WTC11 (cell line): ENCODE measurements around the gene MTREX. TPM values are rescaled to one million over a fixed set of nuclear protein-coding genes. Genes with fewer than 3 reads are reported as not detected.

ENCODE experiments used
- ATF1 ChIP-seq: sonication (generic); formaldehyde crosslinking; IDR thresholded peaks from 2 replicates; pipeline ENCODE4 v1.8.1; 2023; ENCODE audit warnings: mild to moderate bottlenecking, moderate library complexity, missing genetic modification reagents
- JAZF1 ChIP-seq: fragments of 250-450 bp; sonication (Bioruptor Pico); IDR thresholded peaks from 2 replicates; pipeline ENCODE4 v1.9.0; 2021; ENCODE audit warnings: moderate library complexity, mild to moderate bottlenecking, inconsistent platforms
- JUN ChIP-seq: sonication (generic); formaldehyde crosslinking; IDR thresholded peaks from 2 replicates; pipeline ENCODE4 v1.8.0; 2023; ENCODE audit warnings: mild to moderate bottlenecking, missing genetic modification reagents
- PRRX2 ChIP-seq: fragments of 250-450 bp; sonication (Bioruptor Pico); IDR thresholded peaks from 2 replicates; pipeline ENCODE4 v1.8.0; 2021; ENCODE audit warnings: mild to moderate bottlenecking
- ZNF423 ChIP-seq: fragments of 250-450 bp; sonication (Bioruptor Pico); IDR thresholded peaks from 2 replicates; pipeline ENCODE4 v2.1.2; 2022; ENCODE audit warnings: mild to moderate bottlenecking, moderate library complexity
- total RNA-seq: library from RNA; stranded (reverse); gene quantifications from 3 replicates; pipeline ENCODE4 v1.2.3, GENCODE V29; 2021
- TF ChIP-seq, protein P1 (sequence below): sonication (generic); formaldehyde crosslinking; IDR thresholded peaks from 2 replicates; pipeline ENCODE4 v1.8.0; 2023; ENCODE audit warnings: missing genetic modification reagents, mild to moderate bottlenecking, borderline replicate concordance
- TF ChIP-seq, protein P2 (sequence below): sonication (generic); formaldehyde crosslinking; IDR thresholded peaks from 2 replicates; pipeline ENCODE4 v1.8.0; 2023; ENCODE audit warnings: mild to moderate bottlenecking, missing genetic modification reagents
- TF ChIP-seq, protein P3 (sequence below): sonication (generic); formaldehyde crosslinking; IDR thresholded peaks from 2 replicates; pipeline ENCODE4 v1.8.0; 2022; ENCODE audit warnings: mild to moderate bottlenecking, missing genetic modification reagents
- TF ChIP-seq, protein P4 (sequence below): sonication (generic); formaldehyde crosslinking; conservative IDR thresholded peaks from 2 replicates; pipeline ENCODE4 v1.8.1; 2022; ENCODE audit warnings: mild to moderate bottlenecking, missing genetic modification reagents
- TF ChIP-seq, protein P5 (sequence below): fragments of 250-450 bp; sonication (Bioruptor Pico); conservative IDR thresholded peaks from 2 replicates; pipeline ENCODE4 v1.9.0; 2021; ENCODE audit warnings: mild to moderate bottlenecking
- TF ChIP-seq, protein P6 (sequence below): sonication (generic); formaldehyde crosslinking; IDR thresholded peaks from 2 replicates; pipeline ENCODE4 v1.8.1; 2023; ENCODE audit warnings: mild to moderate bottlenecking, missing genetic modification reagents, borderline replicate concordance
- TF ChIP-seq, protein P7 (sequence below): sonication (generic); formaldehyde crosslinking; conservative IDR thresholded peaks from 2 replicates; pipeline ENCODE4 v1.8.1; 2023; ENCODE audit warnings: mild to moderate bottlenecking, low read depth, missing genetic modification reagents, moderate library complexity

The MTREX gene
- total RNA-seq, 1 experiment from 2014 or later: 110 TPM

DNA sequence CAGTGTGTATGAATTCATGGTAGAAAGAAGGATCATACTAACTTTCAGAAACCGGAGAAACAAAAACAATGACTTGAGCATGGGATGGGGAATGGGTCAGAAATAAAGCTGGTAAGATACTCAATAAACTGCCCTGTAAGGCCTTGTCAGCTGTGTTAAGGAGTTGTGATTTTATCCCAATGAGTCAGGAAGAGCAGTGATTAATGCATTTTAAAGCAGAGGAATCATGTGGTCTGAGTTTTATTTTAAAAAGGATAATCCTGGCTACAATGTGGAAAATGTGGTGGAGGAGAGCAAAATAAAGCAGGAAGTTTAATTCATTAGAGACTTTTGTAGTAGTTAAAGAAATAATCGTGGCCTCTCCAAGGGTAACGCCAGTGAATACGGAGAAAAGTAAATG lies 29.0 kb upstream of the MTREX start (continued):
- TF ChIP-seq, protein P1, sequence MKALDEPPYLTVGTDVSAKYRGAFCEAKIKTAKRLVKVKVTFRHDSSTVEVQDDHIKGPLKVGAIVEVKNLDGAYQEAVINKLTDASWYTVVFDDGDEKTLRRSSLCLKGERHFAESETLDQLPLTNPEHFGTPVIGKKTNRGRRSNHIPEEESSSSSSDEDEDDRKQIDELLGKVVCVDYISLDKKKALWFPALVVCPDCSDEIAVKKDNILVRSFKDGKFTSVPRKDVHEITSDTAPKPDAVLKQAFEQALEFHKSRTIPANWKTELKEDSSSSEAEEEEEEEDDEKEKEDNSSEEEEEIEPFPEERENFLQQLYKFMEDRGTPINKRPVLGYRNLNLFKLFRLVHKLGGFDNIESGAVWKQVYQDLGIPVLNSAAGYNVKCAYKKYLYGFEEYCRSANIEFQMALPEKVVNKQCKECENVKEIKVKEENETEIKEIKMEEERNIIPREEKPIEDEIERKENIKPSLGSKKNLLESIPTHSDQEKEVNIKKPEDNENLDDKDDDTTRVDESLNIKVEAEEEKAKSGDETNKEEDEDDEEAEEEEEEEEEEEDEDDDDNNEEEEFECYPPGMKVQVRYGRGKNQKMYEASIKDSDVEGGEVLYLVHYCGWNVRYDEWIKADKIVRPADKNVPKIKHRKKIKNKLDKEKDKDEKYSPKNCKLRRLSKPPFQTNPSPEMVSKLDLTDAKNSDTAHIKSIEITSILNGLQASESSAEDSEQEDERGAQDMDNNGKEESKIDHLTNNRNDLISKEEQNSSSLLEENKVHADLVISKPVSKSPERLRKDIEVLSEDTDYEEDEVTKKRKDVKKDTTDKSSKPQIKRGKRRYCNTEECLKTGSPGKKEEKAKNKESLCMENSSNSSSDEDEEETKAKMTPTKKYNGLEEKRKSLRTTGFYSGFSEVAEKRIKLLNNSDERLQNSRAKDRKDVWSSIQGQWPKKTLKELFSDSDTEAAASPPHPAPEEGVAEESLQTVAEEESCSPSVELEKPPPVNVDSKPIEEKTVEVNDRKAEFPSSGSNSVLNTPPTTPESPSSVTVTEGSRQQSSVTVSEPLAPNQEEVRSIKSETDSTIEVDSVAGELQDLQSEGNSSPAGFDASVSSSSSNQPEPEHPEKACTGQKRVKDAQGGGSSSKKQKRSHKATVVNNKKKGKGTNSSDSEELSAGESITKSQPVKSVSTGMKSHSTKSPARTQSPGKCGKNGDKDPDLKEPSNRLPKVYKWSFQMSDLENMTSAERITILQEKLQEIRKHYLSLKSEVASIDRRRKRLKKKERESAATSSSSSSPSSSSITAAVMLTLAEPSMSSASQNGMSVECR (CRISPR knock-in tag): no peak
- TF ChIP-seq, protein P2, sequence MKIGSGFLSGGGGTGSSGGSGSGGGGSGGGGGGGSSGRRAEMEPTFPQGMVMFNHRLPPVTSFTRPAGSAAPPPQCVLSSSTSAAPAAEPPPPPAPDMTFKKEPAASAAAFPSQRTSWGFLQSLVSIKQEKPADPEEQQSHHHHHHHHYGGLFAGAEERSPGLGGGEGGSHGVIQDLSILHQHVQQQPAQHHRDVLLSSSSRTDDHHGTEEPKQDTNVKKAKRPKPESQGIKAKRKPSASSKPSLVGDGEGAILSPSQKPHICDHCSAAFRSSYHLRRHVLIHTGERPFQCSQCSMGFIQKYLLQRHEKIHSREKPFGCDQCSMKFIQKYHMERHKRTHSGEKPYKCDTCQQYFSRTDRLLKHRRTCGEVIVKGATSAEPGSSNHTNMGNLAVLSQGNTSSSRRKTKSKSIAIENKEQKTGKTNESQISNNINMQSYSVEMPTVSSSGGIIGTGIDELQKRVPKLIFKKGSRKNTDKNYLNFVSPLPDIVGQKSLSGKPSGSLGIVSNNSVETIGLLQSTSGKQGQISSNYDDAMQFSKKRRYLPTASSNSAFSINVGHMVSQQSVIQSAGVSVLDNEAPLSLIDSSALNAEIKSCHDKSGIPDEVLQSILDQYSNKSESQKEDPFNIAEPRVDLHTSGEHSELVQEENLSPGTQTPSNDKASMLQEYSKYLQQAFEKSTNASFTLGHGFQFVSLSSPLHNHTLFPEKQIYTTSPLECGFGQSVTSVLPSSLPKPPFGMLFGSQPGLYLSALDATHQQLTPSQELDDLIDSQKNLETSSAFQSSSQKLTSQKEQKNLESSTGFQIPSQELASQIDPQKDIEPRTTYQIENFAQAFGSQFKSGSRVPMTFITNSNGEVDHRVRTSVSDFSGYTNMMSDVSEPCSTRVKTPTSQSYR: no peak
- TF ChIP-seq ATF1 (CRISPR knock-in tag) (no peak), PRRX2 (CRISPR knock-in tag) (no peak), JAZF1 (CRISPR knock-in tag) (no peak), ZNF423 (no peak), JUN (CRISPR knock-in tag) (no peak)
- TF ChIP-seq, protein P3, sequence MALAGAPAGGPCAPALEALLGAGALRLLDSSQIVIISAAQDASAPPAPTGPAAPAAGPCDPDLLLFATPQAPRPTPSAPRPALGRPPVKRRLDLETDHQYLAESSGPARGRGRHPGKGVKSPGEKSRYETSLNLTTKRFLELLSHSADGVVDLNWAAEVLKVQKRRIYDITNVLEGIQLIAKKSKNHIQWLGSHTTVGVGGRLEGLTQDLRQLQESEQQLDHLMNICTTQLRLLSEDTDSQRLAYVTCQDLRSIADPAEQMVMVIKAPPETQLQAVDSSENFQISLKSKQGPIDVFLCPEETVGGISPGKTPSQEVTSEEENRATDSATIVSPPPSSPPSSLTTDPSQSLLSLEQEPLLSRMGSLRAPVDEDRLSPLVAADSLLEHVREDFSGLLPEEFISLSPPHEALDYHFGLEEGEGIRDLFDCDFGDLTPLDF (CRISPR knock-in tag): no peak
- TF ChIP-seq, protein P4, sequence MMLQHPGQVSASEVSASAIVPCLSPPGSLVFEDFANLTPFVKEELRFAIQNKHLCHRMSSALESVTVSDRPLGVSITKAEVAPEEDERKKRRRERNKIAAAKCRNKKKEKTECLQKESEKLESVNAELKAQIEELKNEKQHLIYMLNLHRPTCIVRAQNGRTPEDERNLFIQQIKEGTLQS: no peak
- TF ChIP-seq, protein P5, sequence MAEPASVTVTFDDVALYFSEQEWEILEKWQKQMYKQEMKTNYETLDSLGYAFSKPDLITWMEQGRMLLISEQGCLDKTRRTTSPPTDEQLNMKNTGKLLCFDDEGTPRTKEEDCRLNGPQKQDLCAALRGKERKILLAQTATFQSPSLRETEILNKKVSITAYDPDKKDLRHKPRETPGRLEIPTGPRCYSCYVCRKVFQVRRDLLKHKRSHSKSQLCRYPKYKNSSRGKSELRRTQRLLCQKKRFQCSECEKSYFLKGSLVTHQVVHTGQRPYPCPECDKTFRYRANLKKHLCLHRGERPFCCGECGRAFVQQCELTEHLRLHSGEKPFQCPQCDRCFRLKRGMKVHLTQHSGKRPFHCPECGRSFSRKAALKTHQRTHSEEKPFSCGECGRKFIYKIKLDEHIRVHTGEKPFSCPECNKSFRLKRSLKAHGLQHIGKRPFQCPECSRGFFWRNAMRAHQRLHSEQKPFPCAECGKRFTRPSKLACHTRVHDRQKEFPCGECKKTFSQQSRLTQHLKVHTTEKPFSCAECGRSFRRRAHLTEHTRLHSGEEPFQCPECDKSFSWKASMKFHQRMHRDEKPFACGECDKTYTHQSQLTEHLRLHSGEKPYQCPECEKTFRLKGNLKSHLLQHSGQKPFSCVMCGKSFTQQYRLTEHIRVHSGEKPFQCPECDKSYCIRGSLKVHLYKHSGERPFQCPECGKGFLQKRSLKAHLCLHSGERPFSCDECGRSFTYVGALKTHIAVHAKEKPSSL (CRISPR knock-in tag): no peak
- TF ChIP-seq, protein P6, sequence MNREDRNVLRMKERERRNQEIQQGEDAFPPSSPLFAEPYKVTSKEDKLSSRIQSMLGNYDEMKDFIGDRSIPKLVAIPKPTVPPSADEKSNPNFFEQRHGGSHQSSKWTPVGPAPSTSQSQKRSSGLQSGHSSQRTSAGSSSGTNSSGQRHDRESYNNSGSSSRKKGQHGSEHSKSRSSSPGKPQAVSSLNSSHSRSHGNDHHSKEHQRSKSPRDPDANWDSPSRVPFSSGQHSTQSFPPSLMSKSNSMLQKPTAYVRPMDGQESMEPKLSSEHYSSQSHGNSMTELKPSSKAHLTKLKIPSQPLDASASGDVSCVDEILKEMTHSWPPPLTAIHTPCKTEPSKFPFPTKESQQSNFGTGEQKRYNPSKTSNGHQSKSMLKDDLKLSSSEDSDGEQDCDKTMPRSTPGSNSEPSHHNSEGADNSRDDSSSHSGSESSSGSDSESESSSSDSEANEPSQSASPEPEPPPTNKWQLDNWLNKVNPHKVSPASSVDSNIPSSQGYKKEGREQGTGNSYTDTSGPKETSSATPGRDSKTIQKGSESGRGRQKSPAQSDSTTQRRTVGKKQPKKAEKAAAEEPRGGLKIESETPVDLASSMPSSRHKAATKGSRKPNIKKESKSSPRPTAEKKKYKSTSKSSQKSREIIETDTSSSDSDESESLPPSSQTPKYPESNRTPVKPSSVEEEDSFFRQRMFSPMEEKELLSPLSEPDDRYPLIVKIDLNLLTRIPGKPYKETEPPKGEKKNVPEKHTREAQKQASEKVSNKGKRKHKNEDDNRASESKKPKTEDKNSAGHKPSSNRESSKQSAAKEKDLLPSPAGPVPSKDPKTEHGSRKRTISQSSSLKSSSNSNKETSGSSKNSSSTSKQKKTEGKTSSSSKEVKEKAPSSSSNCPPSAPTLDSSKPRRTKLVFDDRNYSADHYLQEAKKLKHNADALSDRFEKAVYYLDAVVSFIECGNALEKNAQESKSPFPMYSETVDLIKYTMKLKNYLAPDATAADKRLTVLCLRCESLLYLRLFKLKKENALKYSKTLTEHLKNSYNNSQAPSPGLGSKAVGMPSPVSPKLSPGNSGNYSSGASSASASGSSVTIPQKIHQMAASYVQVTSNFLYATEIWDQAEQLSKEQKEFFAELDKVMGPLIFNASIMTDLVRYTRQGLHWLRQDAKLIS (CRISPR knock-in tag): no peak
- TF ChIP-seq, protein P7, sequence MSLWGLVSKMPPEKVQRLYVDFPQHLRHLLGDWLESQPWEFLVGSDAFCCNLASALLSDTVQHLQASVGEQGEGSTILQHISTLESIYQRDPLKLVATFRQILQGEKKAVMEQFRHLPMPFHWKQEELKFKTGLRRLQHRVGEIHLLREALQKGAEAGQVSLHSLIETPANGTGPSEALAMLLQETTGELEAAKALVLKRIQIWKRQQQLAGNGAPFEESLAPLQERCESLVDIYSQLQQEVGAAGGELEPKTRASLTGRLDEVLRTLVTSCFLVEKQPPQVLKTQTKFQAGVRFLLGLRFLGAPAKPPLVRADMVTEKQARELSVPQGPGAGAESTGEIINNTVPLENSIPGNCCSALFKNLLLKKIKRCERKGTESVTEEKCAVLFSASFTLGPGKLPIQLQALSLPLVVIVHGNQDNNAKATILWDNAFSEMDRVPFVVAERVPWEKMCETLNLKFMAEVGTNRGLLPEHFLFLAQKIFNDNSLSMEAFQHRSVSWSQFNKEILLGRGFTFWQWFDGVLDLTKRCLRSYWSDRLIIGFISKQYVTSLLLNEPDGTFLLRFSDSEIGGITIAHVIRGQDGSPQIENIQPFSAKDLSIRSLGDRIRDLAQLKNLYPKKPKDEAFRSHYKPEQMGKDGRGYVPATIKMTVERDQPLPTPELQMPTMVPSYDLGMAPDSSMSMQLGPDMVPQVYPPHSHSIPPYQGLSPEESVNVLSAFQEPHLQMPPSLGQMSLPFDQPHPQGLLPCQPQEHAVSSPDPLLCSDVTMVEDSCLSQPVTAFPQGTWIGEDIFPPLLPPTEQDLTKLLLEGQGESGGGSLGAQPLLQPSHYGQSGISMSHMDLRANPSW (CRISPR knock-in tag): no peak
